ENCODE data around the gene CYP2U1.

CYP2U1 gene

DNA sequence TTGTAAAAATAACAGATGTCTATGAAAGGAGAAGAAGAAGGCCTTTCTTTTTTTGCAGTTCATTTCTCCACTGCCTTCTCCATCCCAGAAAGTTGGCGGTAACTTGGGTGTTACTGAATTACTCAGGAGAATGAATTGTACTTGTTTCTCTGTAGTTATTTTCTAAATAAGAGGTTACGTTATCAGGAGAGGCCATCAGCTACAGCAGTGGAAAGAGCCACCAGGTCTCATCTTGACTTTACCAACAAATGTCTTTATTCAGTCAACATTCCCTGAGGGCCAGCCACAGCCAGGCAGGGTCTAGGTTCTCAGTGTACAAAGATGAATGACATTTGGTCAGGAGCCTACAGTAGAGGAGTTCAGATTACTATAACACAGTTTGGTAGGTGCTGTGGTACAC lies 66.4 kb downstream of the CYP2U1 start:
- TF ChIP-seq, protein P1, sequence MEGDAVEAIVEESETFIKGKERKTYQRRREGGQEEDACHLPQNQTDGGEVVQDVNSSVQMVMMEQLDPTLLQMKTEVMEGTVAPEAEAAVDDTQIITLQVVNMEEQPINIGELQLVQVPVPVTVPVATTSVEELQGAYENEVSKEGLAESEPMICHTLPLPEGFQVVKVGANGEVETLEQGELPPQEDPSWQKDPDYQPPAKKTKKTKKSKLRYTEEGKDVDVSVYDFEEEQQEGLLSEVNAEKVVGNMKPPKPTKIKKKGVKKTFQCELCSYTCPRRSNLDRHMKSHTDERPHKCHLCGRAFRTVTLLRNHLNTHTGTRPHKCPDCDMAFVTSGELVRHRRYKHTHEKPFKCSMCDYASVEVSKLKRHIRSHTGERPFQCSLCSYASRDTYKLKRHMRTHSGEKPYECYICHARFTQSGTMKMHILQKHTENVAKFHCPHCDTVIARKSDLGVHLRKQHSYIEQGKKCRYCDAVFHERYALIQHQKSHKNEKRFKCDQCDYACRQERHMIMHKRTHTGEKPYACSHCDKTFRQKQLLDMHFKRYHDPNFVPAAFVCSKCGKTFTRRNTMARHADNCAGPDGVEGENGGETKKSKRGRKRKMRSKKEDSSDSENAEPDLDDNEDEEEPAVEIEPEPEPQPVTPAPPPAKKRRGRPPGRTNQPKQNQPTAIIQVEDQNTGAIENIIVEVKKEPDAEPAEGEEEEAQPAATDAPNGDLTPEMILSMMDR (IDR thresholded peaks at IDR 0.05): no peak
- TF ChIP-seq ZFX (IDR thresholded peaks at IDR 0.05; ENCODE audit: borderline replicate concordance): no peak
- no peak overlapping the region for H3K27ac ChIP-seq

DNA sequence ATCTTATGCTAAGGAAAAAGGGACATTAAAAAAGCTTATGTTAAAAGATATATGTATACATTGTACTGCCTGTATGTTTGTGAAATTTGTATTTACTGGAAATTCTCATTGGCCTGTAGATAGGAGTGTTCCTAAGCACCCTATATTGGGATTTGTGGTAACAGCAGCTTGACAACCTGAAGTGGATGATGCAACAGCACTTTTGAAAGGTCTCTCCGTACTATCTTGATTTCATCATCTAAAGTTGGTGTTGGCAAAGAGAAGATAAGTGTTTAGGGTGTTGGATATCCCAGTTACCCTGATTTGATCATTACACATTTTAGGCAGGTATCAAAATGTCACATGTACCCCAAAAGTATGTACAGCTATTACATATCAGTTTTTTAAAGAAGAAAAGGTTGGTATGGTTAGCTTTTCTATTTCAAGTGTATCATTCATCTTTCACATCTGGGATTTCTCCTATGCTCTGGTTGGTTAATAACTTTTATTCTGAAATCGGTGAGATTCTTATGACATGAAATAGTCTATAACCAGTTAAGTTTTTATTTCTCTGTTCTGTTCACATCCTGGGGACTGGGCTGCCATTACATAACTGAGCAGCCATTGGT lies 68.7 kb downstream of the CYP2U1 start:
- no peak overlapping the region for H3K27ac ChIP-seq
- no peak for TF ChIP-seq ZFX (IDR thresholded peaks at IDR 0.05; ENCODE audit: borderline replicate concordance)
- TF ChIP-seq, protein P1 (IDR thresholded peaks at IDR 0.05): no peak

DNA sequence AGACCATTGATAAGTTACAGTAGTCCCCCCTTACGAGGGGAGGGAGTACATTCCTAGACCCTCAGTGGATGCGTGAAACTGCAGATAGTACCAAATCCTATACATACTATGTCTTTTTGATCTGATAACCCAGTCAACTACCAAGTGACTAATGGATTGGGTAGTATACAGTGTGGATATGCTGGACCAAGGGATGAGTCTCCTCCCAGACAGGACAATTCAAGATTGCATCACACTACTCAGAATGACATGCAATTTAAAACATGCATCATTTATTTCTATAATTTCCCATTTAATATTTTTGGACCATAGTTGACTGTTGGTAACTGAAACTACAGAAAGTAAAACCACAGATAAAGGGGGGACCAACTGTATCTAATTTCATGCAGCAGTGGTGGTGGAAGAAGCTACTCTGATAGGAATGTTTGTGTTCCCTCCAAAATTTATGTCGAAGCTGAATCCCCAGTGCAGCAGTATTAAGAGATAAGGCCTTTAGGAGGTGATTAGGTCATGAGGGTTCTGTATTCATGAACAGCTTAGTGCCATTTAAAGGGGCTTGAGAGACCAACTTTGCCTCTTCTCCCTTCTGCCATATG lies 70.3 kb downstream of the CYP2U1 start:
- TF ChIP-seq, protein P1 (IDR thresholded peaks at IDR 0.05): no peak
- no peak for TF ChIP-seq ZFX (IDR thresholded peaks at IDR 0.05; ENCODE audit: borderline replicate concordance)
- no peak overlapping the region for H3K27ac ChIP-seq

All from 22Rv1 (cell line).